Measurements from ENCODE around the gene ISCU.
A peak's percentile ranks its signal among the peaks of the same experiment; 100 is the strongest.
"Not testable (repeated sequence)": the region's sequence is repeated elsewhere in the genome, so short reads cannot be mapped to it uniquely, and the experiment has no call there.

The ISCU gene

GRCh38 chr12:108547686-108548085 lies 14.7 kb upstream of the ISCU start:
- no peak for DNase-seq

GRCh38 chr12:108548954-108549521 lies 13.4 kb upstream of the ISCU start:
- DNase-seq, result no peak

- DNase-seq, result no peak
Measured at GRCh38 chr12:108551535-108551934, 10.9 kb upstream of the ISCU start.

- no peak for DNase-seq
Measured at GRCh38 chr12:108553799-108554198, 8.6 kb upstream of the ISCU start.

- not testable (repeated sequence) for DNase-seq
Measured at GRCh38 chr12:108555383-108555782, 7.0 kb upstream of the ISCU start.

- no peak for DNase-seq
Measured at GRCh38 chr12:108559007-108559655, 3.3 kb upstream of the ISCU start.

GRCh38 chr12:108559748-108560147 lies 2.6 kb upstream of the ISCU start:
- no peak for DNase-seq

DNA sequence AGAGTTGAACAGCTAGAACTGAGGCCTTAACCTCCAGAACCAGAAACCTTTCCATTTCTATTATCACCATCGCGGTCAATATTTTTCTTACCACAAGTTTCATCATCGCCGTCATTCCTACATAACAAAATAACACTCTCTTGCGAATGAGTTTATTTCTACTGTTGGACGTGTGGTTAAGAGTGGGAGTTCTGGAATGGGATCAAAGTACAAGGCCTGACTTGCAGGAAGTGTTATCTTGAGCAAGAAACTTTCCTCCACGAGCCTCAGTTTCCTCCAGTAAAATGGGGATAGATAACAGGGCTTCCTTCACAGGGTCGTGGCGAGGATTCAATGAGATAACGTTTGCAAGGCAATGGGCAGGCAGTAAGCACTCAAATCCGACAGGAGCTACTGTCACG lies 2.1 kb upstream of the ISCU start:
- no peak for DNase-seq

GRCh38 chr12:108560752-108561719 lies 1.4 kb upstream of the ISCU start, which contains the start of gene SART3:
TSS of gene SART3 (minus strand) at chr12:108561173. CDS start at chr12:108561154, 19 bp downstream.
- DNase-seq, result peak; percentile 100

GRCh38 chr12:108561852-108562347 lies 496 bp upstream of the ISCU start:
- DNase-seq, result no peak

DNA sequence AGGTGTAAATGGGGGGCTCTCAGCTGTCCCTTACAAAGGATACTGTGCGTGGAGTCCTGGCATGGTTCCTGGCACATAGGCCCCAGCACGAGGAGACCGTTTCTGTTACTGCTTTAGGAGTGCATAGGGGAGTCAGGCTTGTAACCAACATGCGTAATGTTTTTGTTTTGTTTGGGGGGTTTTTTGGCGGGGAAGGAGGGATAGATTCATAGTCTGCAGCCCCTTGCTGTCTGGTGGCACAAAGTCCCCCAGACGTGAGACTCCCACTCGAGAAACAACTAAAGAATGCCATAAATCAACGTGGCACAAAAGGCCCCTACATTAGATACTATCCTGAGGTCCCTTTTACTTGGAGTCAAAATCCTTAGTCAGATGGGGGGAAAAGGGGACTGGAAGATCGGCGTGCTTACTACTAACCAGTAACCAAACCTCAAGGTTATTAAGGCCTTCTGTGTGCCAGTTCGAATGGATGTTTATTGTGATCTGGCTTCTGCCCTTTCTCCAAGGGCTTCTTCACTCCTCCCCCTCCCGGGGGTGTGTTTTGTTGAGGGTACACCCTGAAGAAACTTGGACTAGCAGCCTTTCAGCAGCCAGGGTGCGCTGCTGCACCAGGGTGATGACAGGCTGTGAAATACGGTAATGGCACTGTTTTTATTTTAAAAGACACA lies 874 bp downstream of the ISCU start:
- DNase-seq, result peak; percentile 75

DNA sequence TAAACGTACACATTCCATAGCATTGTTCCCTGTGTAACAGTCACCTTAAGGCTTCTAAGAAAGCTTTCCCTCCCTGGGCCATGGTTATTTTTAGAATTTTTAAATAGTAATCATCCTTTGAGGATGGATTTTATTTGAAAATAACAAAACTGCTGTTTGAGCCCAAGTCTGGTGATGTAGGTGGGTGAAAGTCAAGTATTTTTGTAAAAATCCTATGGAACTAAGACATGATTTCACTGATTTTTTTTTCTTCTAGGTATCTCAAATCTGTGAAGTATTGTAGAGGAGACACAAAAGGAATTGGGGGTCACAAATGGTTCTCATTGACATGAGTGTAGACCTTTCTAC lies 1.4 kb downstream of the ISCU start:
- DNase-seq, result no peak

DNA sequence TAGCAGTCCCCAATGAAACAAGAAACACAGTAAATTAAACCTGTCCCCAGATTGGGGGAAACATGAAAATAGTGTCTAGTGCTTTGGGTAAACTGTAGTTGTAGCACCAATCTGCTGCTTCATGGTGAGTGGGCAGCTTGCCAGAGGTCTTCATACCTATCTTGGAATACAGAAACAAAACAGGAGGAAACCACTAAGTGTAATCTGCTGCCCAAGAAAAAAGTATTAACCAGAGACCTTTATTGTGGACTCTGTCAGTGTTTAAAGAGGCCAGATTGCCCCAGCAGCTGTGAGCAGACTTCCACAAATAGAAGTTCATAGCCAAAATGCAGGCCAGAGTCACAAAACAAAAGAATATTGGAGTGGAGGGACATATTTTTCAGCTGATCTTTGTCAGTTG lies 2.3 kb downstream of the ISCU start:
- no peak for DNase-seq

DNA sequence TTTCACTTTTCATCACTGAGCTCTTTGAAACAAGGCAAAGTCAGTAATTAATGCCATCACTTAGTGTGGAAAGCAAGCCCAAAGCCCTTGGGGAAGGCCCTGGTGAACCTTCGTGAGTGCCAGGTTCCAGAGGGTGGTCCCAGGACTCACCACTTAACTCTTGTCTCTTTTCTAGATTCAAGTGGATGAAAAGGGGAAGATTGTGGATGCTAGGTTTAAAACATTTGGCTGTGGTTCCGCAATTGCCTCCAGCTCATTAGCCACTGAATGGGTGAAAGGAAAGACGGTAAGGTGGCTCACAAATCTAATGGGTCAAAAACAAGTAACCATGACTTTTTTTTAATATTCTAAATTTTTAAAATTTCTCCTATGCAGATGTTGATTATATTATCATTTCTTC lies 2.8 kb downstream of the ISCU start:
- DNase-seq, result no peak

- DNase-seq, result no peak
Measured at GRCh38 chr12:108565976-108566375, 3.6 kb downstream of the ISCU start.

DNA sequence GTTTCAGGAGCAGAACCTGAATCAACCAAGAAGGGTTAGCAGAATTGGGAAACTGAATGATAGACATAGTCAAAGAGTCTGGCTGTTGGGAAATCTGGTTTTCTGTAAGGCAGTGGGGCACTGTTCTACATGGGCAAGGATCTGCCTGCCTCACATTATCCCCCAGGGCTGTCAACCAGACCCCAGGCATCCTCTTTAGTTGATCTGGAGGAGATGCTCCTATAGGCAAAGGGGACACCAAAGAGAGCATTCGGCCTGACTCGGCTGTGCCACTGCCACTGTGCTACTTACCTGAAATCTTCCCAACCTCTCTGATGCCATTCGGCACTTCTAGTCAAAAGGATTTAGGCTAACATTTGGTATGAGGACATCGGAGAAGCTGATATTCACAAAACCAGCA lies 4.1 kb downstream of the ISCU start:
- no peak for DNase-seq

GRCh38 chr12:108567406-108568337 lies 5.3 kb downstream of the ISCU start:
- no peak for DNase-seq

- DNase-seq, result no peak
Measured at GRCh38 chr12:108568338-108569154, 6.2 kb downstream of the ISCU start.

DNA sequence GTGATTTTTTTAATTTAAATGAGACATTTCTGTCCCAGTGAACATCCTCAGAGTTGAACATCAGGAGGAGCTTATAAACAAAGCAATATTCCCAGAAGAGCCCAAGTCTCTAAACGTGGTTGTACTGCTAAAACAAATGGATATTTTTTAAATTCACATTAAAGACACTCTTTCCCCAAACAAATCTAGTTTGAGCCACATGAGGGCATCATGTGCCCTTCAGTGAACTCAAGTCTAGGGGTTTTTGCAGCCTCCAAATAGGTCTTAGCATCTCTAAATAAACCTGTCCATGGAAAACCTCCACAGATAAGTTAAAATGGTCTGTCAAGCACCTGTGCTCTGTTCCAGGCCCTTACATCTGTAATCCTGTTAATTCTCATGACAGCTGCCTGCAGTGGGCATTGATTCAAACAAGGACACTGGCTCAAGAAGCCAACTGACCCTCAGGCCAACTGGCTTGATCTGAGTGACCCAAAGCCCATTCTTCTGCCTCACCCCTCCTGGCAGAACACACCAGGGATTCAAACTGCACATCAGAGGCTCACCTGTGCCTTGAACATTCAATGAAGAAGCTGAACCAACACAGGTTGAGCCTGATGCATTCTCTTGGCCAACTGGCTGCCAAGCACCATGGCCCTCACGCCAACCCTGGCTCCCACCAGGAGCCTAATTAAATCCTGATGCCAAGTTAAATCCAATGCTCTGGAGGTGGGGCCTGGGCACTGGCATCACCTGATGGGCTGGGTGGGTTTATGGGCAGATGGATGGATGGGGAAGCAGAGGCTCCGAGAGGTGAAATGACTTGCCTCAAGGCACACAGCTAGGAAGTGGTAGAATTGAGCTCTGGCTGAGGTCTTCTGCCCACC lies 8.6 kb downstream of the ISCU start:
- no peak for DNase-seq

DNA sequence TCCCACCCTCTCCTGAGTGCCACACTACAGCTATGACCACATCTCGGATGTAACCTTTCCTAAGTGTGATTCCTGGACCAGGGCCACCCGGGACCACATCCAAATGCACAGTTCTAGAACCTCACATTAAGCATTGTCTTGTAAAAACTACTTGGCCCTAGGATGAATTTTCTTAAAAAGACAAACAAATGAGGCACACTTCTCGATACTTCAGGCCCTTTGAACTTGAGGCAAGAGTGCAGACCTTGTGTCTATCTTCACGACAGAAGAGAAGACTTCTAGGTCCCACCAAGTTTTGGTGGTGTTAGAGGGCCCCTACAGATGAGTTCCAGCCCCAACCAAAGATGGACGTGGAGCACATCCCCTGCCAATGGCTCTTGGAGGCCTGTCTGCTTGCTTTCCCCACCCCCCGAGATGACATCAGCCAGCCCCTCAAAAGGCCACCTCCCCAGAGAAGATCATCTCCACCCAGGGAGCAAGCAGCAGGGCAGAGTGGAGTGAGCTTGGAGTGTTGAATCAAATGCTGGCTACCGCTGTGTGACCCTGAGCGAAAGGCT lies 9.3 kb downstream of the ISCU start:
- DNase-seq, result no peak
